PFSK-1 (cell line): ENCODE results near the gene OR4D1.

Source experiments
- FOXP2 ChIP-seq: optimal IDR thresholded peaks from 2 replicates; pipeline ENCODE3; 2011; ENCODE audit warnings: borderline replicate concordance, control low read depth, inconsistent platforms; ENCODE audit not compliant: insufficient read depth; ENCODE audit errors: extremely low read length, extremely low read depth
- POLR2AphosphoS5 ChIP-seq: IDR thresholded peaks from 2 replicates; pipeline ENCODE4 v1.6.1; 2012; ENCODE audit warnings: low read depth, mild to moderate bottlenecking, control low read depth, low read length, moderate library complexity
- TAF1 ChIP-seq: IDR thresholded peaks from 2 replicates; pipeline ENCODE4 v1.6.1; 2012; ENCODE audit warnings: low read length, control low read depth, borderline replicate concordance; ENCODE audit not compliant: insufficient read depth

DNA sequence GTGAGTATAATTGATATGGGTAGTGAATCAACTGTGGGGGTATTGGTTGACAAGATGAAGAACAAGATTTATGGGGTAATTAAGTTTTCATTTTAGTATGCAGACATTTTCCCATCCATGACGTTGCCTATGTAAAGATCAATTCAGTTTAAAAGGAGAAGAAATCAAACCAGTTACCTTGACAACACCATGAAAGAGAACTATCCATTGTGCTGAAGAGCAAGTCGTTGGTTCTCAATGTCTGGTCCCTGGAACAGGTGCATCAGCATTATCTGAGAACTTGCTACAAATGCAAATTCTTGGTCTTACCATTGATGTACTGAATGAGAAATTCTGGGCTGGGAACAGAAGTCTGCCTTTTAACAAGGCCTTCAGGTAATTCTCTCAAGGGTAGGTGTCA, 17.8 kb downstream of the OR4D1 start:
- no peak for TF ChIP-seq TAF1
- no peak for TF ChIP-seq FOXP2
- TF ChIP-seq POLR2AphosphoS5 = no peak
